Gastroesophageal sphincter (tissue), 3 donors: Measurements from ENCODE around the gene KLHL18.

Experiments
- POLR2A ChIP-seq, 2 donors: fragments of 450-650 bp; IDR thresholded peaks; one replicate each; pipeline ENCODE4 v1.6.1; 2017; ENCODE audit warnings: antibody characterized with exemption in 2 of 2, mild to moderate bottlenecking in 2 of 2, moderate library complexity in 1 of 2
- POLR2AphosphoS5 ChIP-seq: sonication (generic); formaldehyde crosslinking; IDR thresholded peaks from one replicate; pipeline ENCODE4 v1.6.1; 2017; ENCODE audit warnings: antibody characterized with exemption
- TF ChIP-seq, protein P1 (sequence below), 4 experiments: fragments of 200-600 bp in 2 of 4; fragments of 450-650 bp in 2 of 4; sonication (generic) in 1 of 4; IDR thresholded peaks; one replicate each; pipeline ENCODE4 v1.5.1; 2017 to 2019; ENCODE audit warnings: antibody characterized with exemption in 4 of 4, mild to moderate bottlenecking in 2 of 4, moderate library complexity in 2 of 4

DNA sequence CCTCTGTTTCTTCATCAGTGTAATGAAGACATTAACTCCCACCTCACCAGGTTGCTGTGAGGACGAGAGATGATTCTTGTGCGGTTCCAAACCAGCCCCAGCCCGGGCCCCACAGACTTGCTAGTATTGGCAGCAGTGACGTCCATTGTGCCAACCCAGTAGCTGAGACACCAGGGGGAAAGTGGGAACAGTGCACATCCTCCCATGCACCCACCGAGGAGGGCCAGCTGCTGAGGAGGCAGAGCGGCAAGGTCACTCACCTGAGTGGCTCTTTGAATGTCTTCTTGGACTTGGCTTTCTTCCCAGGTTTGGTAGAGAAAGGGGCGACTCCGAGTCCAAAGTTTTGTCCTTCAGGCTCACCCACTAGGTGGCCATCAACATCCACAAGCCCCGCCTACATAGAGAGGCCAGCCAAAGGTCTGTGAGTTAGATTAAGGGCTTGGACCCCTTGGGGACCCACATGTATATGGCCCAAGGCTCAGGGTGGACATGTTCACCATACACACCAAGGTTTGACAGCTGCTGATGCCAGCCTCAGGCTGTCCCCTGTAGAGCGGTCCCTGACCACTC, 38.1 kb upstream of the KLHL18 start:
- TF ChIP-seq, protein P1, sequence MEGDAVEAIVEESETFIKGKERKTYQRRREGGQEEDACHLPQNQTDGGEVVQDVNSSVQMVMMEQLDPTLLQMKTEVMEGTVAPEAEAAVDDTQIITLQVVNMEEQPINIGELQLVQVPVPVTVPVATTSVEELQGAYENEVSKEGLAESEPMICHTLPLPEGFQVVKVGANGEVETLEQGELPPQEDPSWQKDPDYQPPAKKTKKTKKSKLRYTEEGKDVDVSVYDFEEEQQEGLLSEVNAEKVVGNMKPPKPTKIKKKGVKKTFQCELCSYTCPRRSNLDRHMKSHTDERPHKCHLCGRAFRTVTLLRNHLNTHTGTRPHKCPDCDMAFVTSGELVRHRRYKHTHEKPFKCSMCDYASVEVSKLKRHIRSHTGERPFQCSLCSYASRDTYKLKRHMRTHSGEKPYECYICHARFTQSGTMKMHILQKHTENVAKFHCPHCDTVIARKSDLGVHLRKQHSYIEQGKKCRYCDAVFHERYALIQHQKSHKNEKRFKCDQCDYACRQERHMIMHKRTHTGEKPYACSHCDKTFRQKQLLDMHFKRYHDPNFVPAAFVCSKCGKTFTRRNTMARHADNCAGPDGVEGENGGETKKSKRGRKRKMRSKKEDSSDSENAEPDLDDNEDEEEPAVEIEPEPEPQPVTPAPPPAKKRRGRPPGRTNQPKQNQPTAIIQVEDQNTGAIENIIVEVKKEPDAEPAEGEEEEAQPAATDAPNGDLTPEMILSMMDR (IDR thresholded peaks at IDR 0.05) = no peak
- TF ChIP-seq POLR2A (IDR thresholded peaks at IDR 0.05) (no peak), POLR2AphosphoS5 (no peak)
